Measurements from ENCODE around the gene PARP16. TPM values are rescaled to one million over a fixed set of nuclear protein-coding genes. Genes with fewer than 3 reads are reported as not detected.
"Not testable (repeated sequence)": the region's sequence is repeated elsewhere in the genome, so short reads cannot be mapped to it uniquely, and the experiment has no call there.

PARP16 gene
- total RNA-seq, 1 donor from 2014 or later, result 2.1 TPM

- FAIRE-seq (no peak), DNase-seq (ENCODE audit: low read depth) (no peak)
- H3K36me3 ChIP-seq (ENCODE audit: control insufficient read depth, insufficient read depth, low read length), result no peaks in the 10 kb centered on the region
- no peak overlapping the region for H3K4me3 ChIP-seq (ENCODE audit: low read depth, low read length)
- no peaks in the 10 kb centered on the region for H3K27me3 ChIP-seq (ENCODE audit: control insufficient read depth, insufficient read depth, low read length)
- no peak for TF ChIP-seq CTCF (IDR thresholded peaks at IDR 0.05; ENCODE audit: insufficient read depth, low read length, severe bottlenecking)
These were observed 53.0 kb downstream of the PARP16 start for GRCh38 chr15:65233696-65234095.

- FAIRE-seq, result no peak
These were observed 54.2 kb downstream of the PARP16 start for GRCh38 chr15:65232520-65232919.

GRCh38 chr15:65231306-65231705 is 55.4 kb downstream of the PARP16 start:
- no peak for TF ChIP-seq CTCF (IDR thresholded peaks at IDR 0.05; ENCODE audit: insufficient read depth, low read length, severe bottlenecking)
- no peak for FAIRE-seq
- no peaks in the 10 kb centered on the region for H3K27me3 ChIP-seq (ENCODE audit: control insufficient read depth, insufficient read depth, low read length)
- H3K4me3 ChIP-seq (ENCODE audit: low read depth, low read length), result no peak overlapping the region
- H3K36me3 ChIP-seq (ENCODE audit: control insufficient read depth, insufficient read depth, low read length), result no peaks in the 10 kb centered on the region
- DNase-seq (ENCODE audit: low read depth), result no peak

More at GRCh38 chr15:65232520-65232919, 54.2 kb downstream of the PARP16 start:
- Histone ChIP-seq H3K27me3 (ENCODE audit: control insufficient read depth, insufficient read depth, low read length) (no peaks in the 10 kb centered on the region), H3K4me3 (ENCODE audit: low read depth, low read length) (no peak overlapping the region), H3K36me3 (ENCODE audit: control insufficient read depth, insufficient read depth, low read length) (no peaks in the 10 kb centered on the region)
- DNase-seq (ENCODE audit: low read depth), result no peak
- no peak for TF ChIP-seq CTCF (IDR thresholded peaks at IDR 0.05; ENCODE audit: insufficient read depth, low read length, severe bottlenecking)

- not testable (repeated sequence) for DNase-seq (ENCODE audit: low read depth); H3K27me3 ChIP-seq (ENCODE audit: control insufficient read depth, insufficient read depth, low read length); H3K36me3 ChIP-seq (ENCODE audit: control insufficient read depth, insufficient read depth, low read length); H3K4me3 ChIP-seq (ENCODE audit: low read depth, low read length); FAIRE-seq
These were observed 59.8 kb downstream of the PARP16 start for GRCh38 chr15:65226901-65227300.

GRCh38 chr15:65226221-65226620 is 60.5 kb downstream of the PARP16 start:
- no peak for TF ChIP-seq CTCF (IDR thresholded peaks at IDR 0.05; ENCODE audit: insufficient read depth, low read length, severe bottlenecking)
- FAIRE-seq (no peak), DNase-seq (ENCODE audit: low read depth) (no peak)
- Histone ChIP-seq H3K36me3 (ENCODE audit: control insufficient read depth, insufficient read depth, low read length) (no peaks in the 10 kb centered on the region), H3K27me3 (ENCODE audit: control insufficient read depth, insufficient read depth, low read length) (no peaks in the 10 kb centered on the region), H3K4me3 (ENCODE audit: low read depth, low read length) (no peak overlapping the region)

- no peaks in the 10 kb centered on the region for H3K27me3 ChIP-seq (ENCODE audit: control insufficient read depth, insufficient read depth, low read length)
- no peak overlapping the region for H3K4me3 ChIP-seq (ENCODE audit: low read depth, low read length)
- no peak for TF ChIP-seq CTCF (IDR thresholded peaks at IDR 0.05; ENCODE audit: insufficient read depth, low read length, severe bottlenecking)
- H3K36me3 ChIP-seq (ENCODE audit: control insufficient read depth, insufficient read depth, low read length), result no peaks in the 10 kb centered on the region
- no peak for FAIRE-seq
- no peak for DNase-seq (ENCODE audit: low read depth)
These were observed 62.7 kb downstream of the PARP16 start for GRCh38 chr15:65223996-65224395.
